ENCODE results near the gene KLK12. TPM values are rescaled to one million over a fixed set of nuclear protein-coding genes. Genes with fewer than 3 reads are reported as not detected.

Gene KLK12
- total and polyA plus RNA-seq, 2 donors (not counting 1 experiment from before 2014, with no cell fraction given) = not detected

DNA sequence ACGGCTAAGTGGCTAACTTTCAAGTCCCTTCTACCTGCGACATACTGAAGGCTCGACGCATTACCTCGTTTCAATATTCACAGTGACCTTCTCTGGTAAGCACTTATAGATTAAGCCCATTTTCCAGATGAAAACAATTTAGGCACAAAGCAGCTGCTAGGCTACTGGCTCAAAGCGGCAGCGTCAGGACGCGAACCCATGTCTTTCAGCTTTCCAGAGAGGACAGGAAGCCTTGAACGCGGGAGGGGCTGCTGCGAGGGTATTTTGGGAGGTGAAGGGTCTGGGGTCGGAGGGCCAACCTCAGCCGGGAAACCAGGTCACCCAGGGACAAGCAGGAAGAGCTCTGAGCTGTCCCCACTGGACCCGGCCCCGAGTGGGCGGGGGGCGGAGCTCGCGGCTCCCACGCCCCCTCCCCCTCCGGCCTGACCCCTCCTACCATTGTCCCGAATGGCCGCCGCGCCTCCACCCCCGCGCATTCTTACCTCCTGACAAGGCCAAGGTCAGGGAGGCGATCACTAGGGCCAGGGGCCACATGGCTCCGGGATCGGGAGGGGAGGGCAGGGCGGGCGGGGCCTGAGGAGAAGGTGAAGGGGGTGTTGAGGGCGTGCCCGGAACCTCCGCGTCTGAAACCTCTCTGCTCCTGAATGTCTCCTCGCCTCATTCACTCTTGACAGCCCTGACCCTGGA is 29.9 kb upstream of the KLK12 start, which contains the start of gene KLK13:
Gene KLK13 (minus strand): TSS at position 559 of the 687 bp plus-strand sequence. CDS start 25 bp downstream, at position 534.
- no peaks in the 10 kb centered on the region for H3K4me1 ChIP-seq (ENCODE audit: control insufficient read depth, extremely low read depth, insufficient read depth, low read length)
- H3K4me2 ChIP-seq (ENCODE audit: extremely low read depth, insufficient read depth, low read length) = no peak within 1 kb of the TSS
- no peaks in the 10 kb centered on the region for H3K27me3 ChIP-seq (ENCODE audit: control insufficient read depth, insufficient read depth, low read length)
- H3K9ac ChIP-seq (ENCODE audit: insufficient read depth, low read length) = no peak within 1 kb of the TSS
- H4K20me1 ChIP-seq (ENCODE audit: control insufficient read depth, extremely low read depth, insufficient read depth, low read length) = no peaks in the 10 kb centered on the region
- no peak within 1 kb of the TSS for H3K27ac ChIP-seq (ENCODE audit: insufficient read depth, low read length)
- no peak within 1 kb of the TSS for H2AFZ ChIP-seq (ENCODE audit: low read length)
- no peak for TF ChIP-seq EZH2 (IDR thresholded peaks at IDR 0.05; ENCODE audit: low read length, missing control alignments)
- TF ChIP-seq CTCF (conservative IDR thresholded peaks at IDR 0.05 in 1 of 2, IDR thresholded peaks at IDR 0.05 in 1 of 2; ENCODE audit: low read depth in 1 of 2, low read length in 2 of 2) = no peak
- H3K9me3 ChIP-seq (ENCODE audit: control insufficient read depth, insufficient read depth, low read depth, low read length) = no peaks in the 10 kb centered on the region
- no peaks in the 10 kb centered on the region for H3K79me2 ChIP-seq (ENCODE audit: control insufficient read depth, insufficient read depth, low read length)
- no peaks in the 10 kb centered on the region for H3K36me3 ChIP-seq (ENCODE audit: control insufficient read depth, insufficient read depth, low read length)
- H3K4me3 ChIP-seq (replicated peaks in 1 of 4; ENCODE audit: control extremely low read depth in 1 of 4, insufficient read depth in 1 of 4, low read depth in 3 of 4, low read length in 4 of 4) = no peak within 1 kb of the TSS
- no peak for DNase-seq (ENCODE audit: low read depth in 2 of 2)

DNA sequence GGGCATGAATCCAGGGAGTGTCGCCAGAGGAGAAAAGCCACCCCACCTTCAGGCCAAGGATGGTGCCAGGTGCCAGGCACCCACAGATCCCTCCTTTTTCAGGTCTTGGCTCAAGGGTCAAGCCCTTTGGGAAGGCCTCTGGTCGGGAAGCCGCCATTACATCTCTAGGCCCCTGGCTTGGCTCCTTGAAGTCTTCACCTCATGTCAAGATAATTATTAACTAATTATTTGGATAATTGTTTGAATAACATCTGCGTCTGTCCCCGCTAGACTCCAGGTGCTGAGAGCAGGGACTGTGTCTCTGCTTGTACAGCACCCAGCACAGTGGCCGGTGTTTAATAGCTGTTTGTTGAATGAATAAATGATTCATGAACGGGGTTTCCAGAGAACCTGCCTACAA is 28.9 kb upstream of the KLK12 start:
- no peaks in the 10 kb centered on the region for H3K4me1 ChIP-seq (ENCODE audit: control insufficient read depth, extremely low read depth, insufficient read depth, low read length)
- H3K79me2 ChIP-seq (ENCODE audit: control insufficient read depth, insufficient read depth, low read length) = no peaks in the 10 kb centered on the region
- H4K20me1 ChIP-seq (ENCODE audit: control insufficient read depth, extremely low read depth, insufficient read depth, low read length) = no peaks in the 10 kb centered on the region
- H3K4me3 ChIP-seq (replicated peaks in 1 of 4; ENCODE audit: control extremely low read depth in 1 of 4, insufficient read depth in 1 of 4, low read depth in 3 of 4, low read length in 4 of 4) = no peak overlapping the region
- H2AFZ ChIP-seq (ENCODE audit: low read length) = no peak overlapping the region
- TF ChIP-seq CTCF (conservative IDR thresholded peaks at IDR 0.05 in 1 of 2, IDR thresholded peaks at IDR 0.05 in 1 of 2; ENCODE audit: low read depth in 1 of 2, low read length in 2 of 2) (no peak), EZH2 (IDR thresholded peaks at IDR 0.05; ENCODE audit: low read length, missing control alignments) (no peak)
- no peaks in the 10 kb centered on the region for H3K9me3 ChIP-seq (ENCODE audit: control insufficient read depth, insufficient read depth, low read depth, low read length)
- no peak overlapping the region for H3K27ac ChIP-seq (ENCODE audit: insufficient read depth, low read length)
- H3K36me3 ChIP-seq (ENCODE audit: control insufficient read depth, insufficient read depth, low read length) = no peaks in the 10 kb centered on the region
- H3K9ac ChIP-seq (ENCODE audit: insufficient read depth, low read length) = no peak overlapping the region
- H3K4me2 ChIP-seq (ENCODE audit: extremely low read depth, insufficient read depth, low read length) = no peak overlapping the region
- H3K27me3 ChIP-seq (ENCODE audit: control insufficient read depth, insufficient read depth, low read length) = no peaks in the 10 kb centered on the region
- no peak for DNase-seq (ENCODE audit: low read depth in 2 of 2)

DNA sequence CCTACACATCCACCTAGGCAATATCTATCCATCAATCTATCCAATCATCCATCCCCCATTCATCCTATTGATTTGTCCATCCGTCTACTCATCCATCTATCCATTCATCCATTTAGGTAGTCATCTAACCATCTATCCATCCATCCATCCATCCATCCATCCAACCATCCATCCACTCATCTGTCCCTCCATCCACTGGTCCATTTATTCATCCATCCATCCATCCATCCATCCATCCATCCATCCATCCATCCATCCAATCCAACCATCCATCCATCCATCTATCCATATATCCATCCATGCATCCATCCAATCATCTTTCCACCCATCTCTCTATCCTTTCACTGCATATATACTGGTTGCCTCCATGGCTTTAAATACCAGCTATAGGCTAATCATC is 26.2 kb upstream of the KLK12 start:
- no peak for DNase-seq (ENCODE audit: low read depth in 2 of 2)
- Histone ChIP-seq H3K36me3 (ENCODE audit: control insufficient read depth, insufficient read depth, low read length) (no peaks in the 10 kb centered on the region), H3K9me3 (ENCODE audit: control insufficient read depth, insufficient read depth, low read depth, low read length) (no peaks in the 10 kb centered on the region), H3K27ac (ENCODE audit: insufficient read depth, low read length) (no peak overlapping the region), H3K27me3 (ENCODE audit: control insufficient read depth, insufficient read depth, low read length) (no peaks in the 10 kb centered on the region), H3K79me2 (ENCODE audit: control insufficient read depth, insufficient read depth, low read length) (no peaks in the 10 kb centered on the region), H4K20me1 (ENCODE audit: control insufficient read depth, extremely low read depth, insufficient read depth, low read length) (no peaks in the 10 kb centered on the region), H2AFZ (ENCODE audit: low read length) (no peak overlapping the region), H3K4me1 (ENCODE audit: control insufficient read depth, extremely low read depth, insufficient read depth, low read length) (no peaks in the 10 kb centered on the region), H3K9ac (ENCODE audit: insufficient read depth, low read length) (no peak overlapping the region), H3K4me2 (ENCODE audit: extremely low read depth, insufficient read depth, low read length) (no peak overlapping the region), H3K4me3 (replicated peaks in 1 of 4; ENCODE audit: control extremely low read depth in 1 of 4, insufficient read depth in 1 of 4, low read depth in 3 of 4, low read length in 4 of 4) (no peak overlapping the region)
- TF ChIP-seq EZH2 (IDR thresholded peaks at IDR 0.05; ENCODE audit: low read length, missing control alignments) (no peak), CTCF (conservative IDR thresholded peaks at IDR 0.05 in 1 of 2, IDR thresholded peaks at IDR 0.05 in 1 of 2; ENCODE audit: low read depth in 1 of 2, low read length in 2 of 2) (no peak)

All from fibroblast of lung (primary cell).